ENCODE data around the gene FAM135A. TPM values are rescaled to one million over a fixed set of nuclear protein-coding genes. Genes with fewer than 3 reads are reported as not detected.

FAM135A gene
- total and polyA plus RNA-seq, 2 of the 8 experiments (the other 6 are each of a cell fraction or from before 2014, with no cell fraction given), result 17.4 to 35.7 TPM

- Histone ChIP-seq H3K23me2 (ENCODE audit: low read depth, low read length) (no peaks in the 10 kb centered on the region), H2BK5ac (ENCODE audit: low read depth, low read length) (no peak overlapping the region), H3K79me2 (ENCODE audit: control insufficient read depth in 1 of 2, insufficient read depth in 2 of 2, low read length in 2 of 2) (no peaks in the 10 kb centered on the region), H2AFZ (ENCODE audit: low read length) (no peak overlapping the region), H2AK5ac (ENCODE audit: low read depth, low read length) (no peak overlapping the region), H3K27me3 (replicated peaks in 1 of 4; ENCODE audit: control insufficient read depth in 3 of 4, extremely low read depth in 1 of 4, insufficient read depth in 3 of 4, low read length in 3 of 4) (no peaks in the 10 kb centered on the region), H2BK12ac (ENCODE audit: low read depth, low read length) (no peak overlapping the region), H3K14ac (ENCODE audit: insufficient read length) (no peak overlapping the region), H3K23ac (ENCODE audit: insufficient read length) (no peak overlapping the region), H4K20me1 (replicated peaks in 1 of 2; ENCODE audit: control insufficient read depth in 1 of 2, insufficient read depth in 2 of 2, low read length in 2 of 2) (no peaks in the 10 kb centered on the region), H4K5ac (ENCODE audit: insufficient read length, low read depth, low read length) (no peak overlapping the region), H3K9ac (replicated peaks in 1 of 4; ENCODE audit: extremely low read depth in 1 of 4, low read depth in 3 of 4, low read length in 3 of 4) (no peak overlapping the region), H3K4me2 (ENCODE audit: insufficient read depth in 1 of 2, low read depth in 2 of 2, low read length in 2 of 2) (no peak overlapping the region), H2BK15ac (ENCODE audit: low read length) (no peak overlapping the region), H2BK20ac (ENCODE audit: low read length) (no peak overlapping the region), H4K91ac (replicated peaks; ENCODE audit: insufficient read length, low read length) (no peak overlapping the region), H3K79me1 (ENCODE audit: low read depth, low read length) (no peaks in the 10 kb centered on the region), H3K18ac (ENCODE audit: extremely low read depth, low read length) (no peak overlapping the region), H4K8ac (ENCODE audit: extremely low read depth, insufficient read depth, low read length) (no peak overlapping the region), H3K4me3 (ENCODE audit: extremely low read depth in 1 of 4, insufficient read depth in 2 of 4, low read depth in 3 of 4, low read length in 4 of 4) (no peak overlapping the region), H3K4ac (replicated peaks; ENCODE audit: insufficient read length, low read depth, low read length) (no peak overlapping the region), H3K27ac (ENCODE audit: low read depth, low read length) (no peak overlapping the region), H2BK120ac (replicated peaks; ENCODE audit: low read depth, low read length) (no peak overlapping the region), H3K4me1 (replicated peaks in 1 of 4; ENCODE audit: control insufficient read depth in 3 of 4, insufficient read depth in 4 of 4, low read length in 3 of 4) (no peaks in the 10 kb centered on the region), H3K9me3 (ENCODE audit: insufficient read depth in 2 of 2, low read depth in 1 of 2, low read length in 1 of 2) (no peaks in the 10 kb centered on the region), H3K56ac (replicated peaks; ENCODE audit: insufficient read length, low read depth, low read length) (no peak overlapping the region), H3K36me3 (ENCODE audit: control insufficient read depth in 2 of 4, insufficient read depth in 4 of 4, low read length in 3 of 4) (peaks cover 0 to 28% (median 3%) of the 10 kb centered on the region in 4 experiments; a peak in 4 of 8 replicates)
- DNase-seq (ENCODE audit: low read depth in 1 of 2, low spot score in 2 of 2) (no peak), FAIRE-seq (no peak)
- ChIA-PET CTCF (ENCODE audit: partially characterized antibody) (interaction anchor here (1.1 to 2.0 kb wide), 3 partner anchors 15 to 228 kb away, joined by 3 to 6 read pairs (median 4); no protein-coding TSS in a partner anchor), POLR2A (ENCODE audit: partially characterized antibody) (no interaction called here)
- 100% methylated on average over 1 of the region's 1 CpG; no CpG with 5 or more reads in 1 of the 2 experiments for WGBS, 2 experiments (ENCODE audit: extremely low coverage in 1 of 2, insufficient coverage in 1 of 2, insufficient read length in 1 of 2, insufficient replicate concordance in 2 of 2, low coverage in 1 of 2, low lambda C conversion rate in 2 of 2, missing lambda C conversion rate in 1 of 2)
- no peak for TF ChIP-seq PHF8 (conservative IDR thresholded peaks at IDR 0.05; ENCODE audit: low read depth, low read length)
- no peak for TF ChIP-seq JUN (IDR thresholded peaks at IDR 0.05; ENCODE audit: low read depth, low read length)
These were observed 124.0 kb downstream of the FAM135A start for GRCh38 chr6:70537266-70537665.

Measured in H1 (cell line).